IMR-90 (cell line): ENCODE data around the gene EMCN. TPM values are rescaled to one million over a fixed set of nuclear protein-coding genes. Genes with fewer than 3 reads are reported as not detected.

Source experiments
- ATAC-seq: fragments of 200-7000 bp; cut with Tn5 transposase; 2 replicates; pipeline ENCODE4 v1.9.1; 2020; ENCODE audit warnings: low read depth, mild to moderate bottlenecking, moderate library complexity
- BruUV-seq: library from RNA; stranded (reverse); fragments of 400-500 nt; replicated peaks from 2 replicates; lab custom pipeline; 2021; lab: Mats Ljungman, UMichigan
- CTCF ChIA-PET: fragments of 300-600 bp; formaldehyde crosslinking; extraction: SDS; loops from one replicate; lab custom pipeline; 2021; ENCODE audit warnings: antibody characterized with exemption; lab: Yijun Ruan, JAX
- POLR2A ChIA-PET: fragments of 300-600 bp; sonication (Branson Sonifier 250); formaldehyde crosslinking; loops from one replicate; lab custom pipeline; 2022; ENCODE audit warnings: antibody characterized with exemption; ENCODE audit not compliant: unreplicated experiment; lab: Charles Lee
- DNase-seq: peaks from one replicate; pipeline ENCODE4 v3.0.0; 2013
- H2AFZ ChIP-seq: replicated peaks from 2 replicates; pipeline ENCODE3; 2013; ENCODE audit warnings: low read length, mild to moderate bottlenecking; ENCODE audit not compliant: poor library complexity
- H2AK5ac ChIP-seq: 2 replicates; pipeline ENCODE4 v1.6.1; 2013; ENCODE audit warnings: low read depth, low read length, inconsistent platforms
- H2AK9ac ChIP-seq: replicated peaks from 2 replicates; pipeline ENCODE3; 2013; ENCODE audit warnings: mild to moderate bottlenecking, low read depth, low read length, moderate library complexity; ENCODE audit not compliant: poor library complexity
- H2BK120ac ChIP-seq: 2 replicates; pipeline ENCODE4 v1.6.1; 2013; ENCODE audit warnings: low read depth, low read length, inconsistent platforms
- H2BK15ac ChIP-seq: 3 replicates; pipeline ENCODE4 v1.6.1; 2013; ENCODE audit warnings: low read depth, low read length, inconsistent platforms
- H2BK20ac ChIP-seq: 2 replicates; pipeline ENCODE4 v1.6.1; 2013; ENCODE audit warnings: low read depth, mild to moderate bottlenecking, inconsistent platforms, low read length, moderate library complexity
- H2BK5ac ChIP-seq: 2 replicates; pipeline ENCODE4 v1.6.1; 2013; ENCODE audit warnings: mild to moderate bottlenecking, low read depth, low read length, inconsistent platforms; ENCODE audit not compliant: poor library complexity, severe bottlenecking
- H3K14ac ChIP-seq: replicated peaks from 2 replicates; pipeline ENCODE4 v1.6.1; 2013; ENCODE audit warnings: low read depth, low read length, inconsistent platforms
- H3K18ac ChIP-seq: 2 replicates; pipeline ENCODE4 v1.6.1; 2013; ENCODE audit warnings: low read depth, low read length, control low read depth
- H3K23ac ChIP-seq: 2 replicates; pipeline ENCODE4 v1.6.1; 2013; ENCODE audit warnings: low read depth, low read length, inconsistent platforms
- H3K27ac ChIP-seq: 2 replicates; pipeline ENCODE4 v1.5.1; 2013; ENCODE audit warnings: mild to moderate bottlenecking, control low read depth, low read length; ENCODE audit not compliant: insufficient read depth
- H3K27me3 ChIP-seq: 2 replicates; pipeline ENCODE4 v1.6.1; 2013; ENCODE audit warnings: low read length; ENCODE audit not compliant: control insufficient read depth, insufficient read depth
- H3K36me3 ChIP-seq: 2 replicates; pipeline ENCODE4 v1.6.1; 2013; ENCODE audit warnings: low read length, mixed read lengths; ENCODE audit not compliant: control insufficient read depth, insufficient read depth
- H3K4ac ChIP-seq: 2 replicates; pipeline ENCODE4 v1.6.1; 2013; ENCODE audit warnings: low read depth, low read length, inconsistent platforms
- H3K4me1 ChIP-seq: 2 replicates; pipeline ENCODE4 v1.6.1; 2013; ENCODE audit warnings: low read length, mixed read lengths; ENCODE audit not compliant: control insufficient read depth, insufficient read depth
- H3K4me2 ChIP-seq: 2 replicates; pipeline ENCODE4 v1.6.1; 2013; ENCODE audit warnings: low read depth, mild to moderate bottlenecking, control low read depth, low read length, moderate library complexity
- H3K4me3 ChIP-seq: 2 replicates; pipeline ENCODE4 v1.5.1; 2013; ENCODE audit warnings: low read depth, mild to moderate bottlenecking, control low read depth, low read length, moderate library complexity; ENCODE audit not compliant: insufficient read depth
- H3K56ac ChIP-seq: 2 replicates; pipeline ENCODE4 v1.6.1; 2013; ENCODE audit warnings: low read length, inconsistent platforms; ENCODE audit not compliant: insufficient read depth; ENCODE audit errors: extremely low read depth
- H3K79me1 ChIP-seq, 2 experiments: 2 replicates each; pipeline ENCODE4 v1.6.1; 2013; ENCODE audit warnings: low read length in 2 of 2, inconsistent platforms in 1 of 2, low read depth in 1 of 2
- H3K9ac ChIP-seq: 2 replicates; pipeline ENCODE4 v1.6.1; 2013; ENCODE audit warnings: low read depth, low read length, control low read depth
- H3K9me1 ChIP-seq: 2 replicates; pipeline ENCODE4 v1.6.1; 2013; ENCODE audit warnings: low read length, inconsistent platforms; ENCODE audit not compliant: insufficient read depth
- H3K9me3 ChIP-seq: 2 replicates; pipeline ENCODE4 v1.6.1; 2013; ENCODE audit warnings: low read length; ENCODE audit not compliant: control insufficient read depth, insufficient read depth
- H4K20me1 ChIP-seq: 2 replicates; pipeline ENCODE4 v1.6.1; 2013; ENCODE audit warnings: low read length, inconsistent platforms; ENCODE audit not compliant: insufficient read depth
- H4K5ac ChIP-seq: 2 replicates; pipeline ENCODE4 v1.6.1; 2013; ENCODE audit warnings: mild to moderate bottlenecking, low read depth, low read length, control low read depth
- H4K8ac ChIP-seq, 2 experiments: 2 replicates each; pipeline ENCODE4 v1.6.1; 2013; ENCODE audit warnings: low read depth in 2 of 2, low read length in 2 of 2, control low read depth in 1 of 2, inconsistent platforms in 1 of 2
- H4K91ac ChIP-seq: 2 replicates; pipeline ENCODE4 v1.6.1; 2013; ENCODE audit warnings: low read depth, low read length, inconsistent platforms; ENCODE audit not compliant: insufficient read depth
- BHLHE40 ChIP-seq: fragments of 150-350 bp; IDR thresholded peaks from 2 replicates; pipeline ENCODE4 v1.6.1; 2016; ENCODE audit warnings: mild to moderate bottlenecking, low read depth, low read length
- CEBPB ChIP-seq: IDR thresholded peaks from 2 replicates; pipeline ENCODE4 v1.6.1; 2012; ENCODE audit warnings: low read depth, low read length, improper control_type of control experiment
- CHD1 ChIP-seq: IDR thresholded peaks from 2 replicates; pipeline ENCODE4 v1.6.1; 2012; ENCODE audit warnings: low read depth, low read length, improper control_type of control experiment
- FOS ChIP-seq: fragments of 150-350 bp; IDR thresholded peaks from 2 replicates; pipeline ENCODE4 v1.6.1; 2016; ENCODE audit warnings: low read depth, low read length
- MAFK ChIP-seq: IDR thresholded peaks from 2 replicates; pipeline ENCODE4 v1.6.1; 2012; ENCODE audit warnings: low read depth, low read length, improper control_type of control experiment
- MAZ ChIP-seq: IDR thresholded peaks from 2 replicates; pipeline ENCODE4 v1.6.1; 2012; ENCODE audit warnings: low read depth, mild to moderate bottlenecking, low read length, improper control_type of control experiment, moderate library complexity, borderline replicate concordance
- MXI1 ChIP-seq: IDR thresholded peaks from 2 replicates; pipeline ENCODE4 v1.6.1; 2012; ENCODE audit warnings: low read depth, mild to moderate bottlenecking, low read length, moderate library complexity, borderline replicate concordance
- NFE2L2 ChIP-seq: fragments of 150-350 bp; IDR thresholded peaks from 2 replicates; pipeline ENCODE4 v1.6.1; 2016; ENCODE audit warnings: low read depth, mild to moderate bottlenecking, low read length
- POLR2A ChIP-seq: IDR thresholded peaks from 2 replicates; pipeline ENCODE4 v1.6.1; 2012; ENCODE audit warnings: mild to moderate bottlenecking, low read depth, low read length
- RAD21 ChIP-seq: IDR thresholded peaks from 2 replicates; pipeline ENCODE4 v1.6.1; 2012; ENCODE audit warnings: low read length, improper control_type of control experiment
- RCOR1 ChIP-seq: IDR thresholded peaks from 2 replicates; pipeline ENCODE4 v1.6.1; 2012; ENCODE audit warnings: mild to moderate bottlenecking, low read length, improper control_type of control experiment; ENCODE audit not compliant: insufficient replicate concordance
- RFX5 ChIP-seq: IDR thresholded peaks from 2 replicates; pipeline ENCODE4 v1.8.0; 2012; ENCODE audit warnings: low read depth, mild to moderate bottlenecking, low read length, moderate library complexity
- SMC3 ChIP-seq: fragments of 150-350 bp; IDR thresholded peaks from 2 replicates; pipeline ENCODE4 v1.6.1; 2016; ENCODE audit warnings: low read depth, mild to moderate bottlenecking, antibody characterized with exemption, low read length, moderate library complexity
- WGBS, 2 experiments: methylation state at CpG; one replicate each; pipeline versions ENCODE4 v1.1.5 to v1.1.7; 2013; ENCODE audit warnings: missing lambda C conversion rate in 2 of 2; ENCODE audit not compliant: insufficient read length in 1 of 2; ENCODE audit errors: extremely low coverage in 2 of 2; 5-methylcytosine and 5-hydroxymethylcytosine counted together
- dilution Hi-C: fragments of 300-500 bp; cut with HindIII; formaldehyde crosslinking; loops from one replicate; pipeline ENCODE4 v1.14.3; 2018; ENCODE audit warnings: low sequenced_read_pairs; ENCODE audit not compliant: unreplicated experiment
- in situ Hi-C: fragments of 300-500 bp; cut with MboI; formaldehyde crosslinking; loops from 3 replicates; pipeline ENCODE4 v1.14.3; 2019; ENCODE audit warnings: low sequenced_read_pairs, inconsistent platforms, mixed read lengths
- intact Hi-C: fragments of 100-400 bp; cut with micrococcal nuclease; formaldehyde crosslinking; loops from 2 replicates; pipeline ENCODE4 v1.10.0; 2022
- polyA plus RNA-seq, 3 experiments: library from polyadenylated mRNA; depleted of rRNA; stranded (reverse); fragments of >200 nt; gene quantifications; 2 replicates each; pipeline ENCODE4 v1.2.3, GENCODE V29; 2012; ENCODE audit warnings: low replicate concordance in 1 of 3
- total RNA-seq: library from RNA; depleted of rRNA; stranded (reverse); fragments of >200 nt; gene quantifications from 2 replicates; pipeline ENCODE4 v1.2.3, GENCODE V29; 2012
- TF ChIP-seq, protein P1 (sequence below): fragments of 150-350 bp; IDR thresholded peaks from 2 replicates; pipeline ENCODE4 v1.6.1; 2016; ENCODE audit warnings: low read depth, mild to moderate bottlenecking, low read length, moderate library complexity, borderline replicate concordance
- TF ChIP-seq, protein P2 (sequence below): fragments of 150-350 bp; IDR thresholded peaks from 2 replicates; pipeline ENCODE4 v1.6.1; 2017; ENCODE audit warnings: mild to moderate bottlenecking, antibody characterized with exemption, low read length, low read depth
- TF ChIP-seq, protein P3 (sequence below): conservative IDR thresholded peaks from 2 replicates; pipeline ENCODE4 v1.5.1; 2012; ENCODE audit warnings: mild to moderate bottlenecking, low read depth, low read length, improper control_type of control experiment

EMCN gene
- total and polyA plus RNA-seq, 2 of the 4 experiments (the other 2 are of a cell fraction): not detected

DNA sequence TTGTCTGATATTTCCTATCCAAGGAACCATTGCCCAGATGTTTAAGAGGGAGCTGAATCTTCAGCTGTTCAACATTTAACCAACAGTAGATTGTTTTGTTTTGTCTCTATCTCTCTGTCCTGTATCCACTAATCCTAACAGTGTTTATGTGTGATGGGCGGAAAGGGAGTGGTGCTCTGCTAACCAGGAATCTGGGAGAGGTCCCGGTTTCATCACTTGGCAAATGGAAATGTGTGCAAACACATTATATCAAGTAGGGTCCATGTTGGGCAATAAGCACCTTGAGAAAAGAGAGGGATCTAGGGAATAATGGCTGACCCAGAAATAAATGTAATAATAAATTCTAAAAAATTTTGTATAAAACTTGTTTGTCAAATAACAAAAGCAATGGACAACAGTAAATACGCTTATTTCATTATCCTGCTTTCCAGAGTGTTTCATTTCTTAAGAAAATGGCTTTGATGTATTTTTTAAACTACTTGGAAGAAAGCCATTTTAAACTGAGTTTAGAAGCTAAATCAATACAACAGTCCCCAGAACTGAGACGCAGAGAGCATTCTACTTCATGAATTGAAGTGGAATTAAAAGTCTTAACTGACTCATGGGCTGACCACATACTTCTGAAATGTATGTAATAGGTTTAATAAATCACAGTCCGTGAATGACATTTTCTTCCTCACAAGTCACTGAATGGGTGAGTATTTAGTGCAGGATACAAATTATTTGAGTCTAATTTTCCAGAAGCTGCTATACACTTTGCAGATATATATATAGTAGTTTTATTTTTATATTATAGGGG, 55.8 kb downstream of the EMCN start:
- no peaks in the 10 kb centered on the region for H3K36me3 ChIP-seq
- no peak overlapping the region for H3K27ac ChIP-seq
- H3K4ac ChIP-seq: no peak overlapping the region
- ChIA-PET CTCF (no interaction called here), POLR2A (no interaction called here)
- no peak overlapping the region for H2AK9ac ChIP-seq
- no peaks in the 10 kb centered on the region for H3K9me1 ChIP-seq
- no TSS peak for BruUV-seq
- no peaks in the 10 kb centered on the region for H4K20me1 ChIP-seq
- H4K8ac ChIP-seq: no peak overlapping the region
- H3K9me3 ChIP-seq: no peaks in the 10 kb centered on the region
- WGBS, 2 experiments: no CpG with 5 or more reads among the region's 5 CpGs
- H3K23ac ChIP-seq: no peak overlapping the region
- H3K4me2 ChIP-seq: no peak overlapping the region
- H3K9ac ChIP-seq: no peak overlapping the region
- H2BK20ac ChIP-seq: no peak overlapping the region
- H3K56ac ChIP-seq: no peak overlapping the region
- intact Hi-C loops: no loop called here
- H3K79me1 ChIP-seq: no peaks in the 10 kb centered on the region
- no peaks in the 10 kb centered on the region for H3K27me3 ChIP-seq
- H2BK15ac ChIP-seq: no peak overlapping the region
- ATAC-seq (no peak), DNase-seq (peak; percentile 49)
- no peak overlapping the region for H3K14ac ChIP-seq
- H4K91ac ChIP-seq: no peak overlapping the region
- TF ChIP-seq, protein P1, sequence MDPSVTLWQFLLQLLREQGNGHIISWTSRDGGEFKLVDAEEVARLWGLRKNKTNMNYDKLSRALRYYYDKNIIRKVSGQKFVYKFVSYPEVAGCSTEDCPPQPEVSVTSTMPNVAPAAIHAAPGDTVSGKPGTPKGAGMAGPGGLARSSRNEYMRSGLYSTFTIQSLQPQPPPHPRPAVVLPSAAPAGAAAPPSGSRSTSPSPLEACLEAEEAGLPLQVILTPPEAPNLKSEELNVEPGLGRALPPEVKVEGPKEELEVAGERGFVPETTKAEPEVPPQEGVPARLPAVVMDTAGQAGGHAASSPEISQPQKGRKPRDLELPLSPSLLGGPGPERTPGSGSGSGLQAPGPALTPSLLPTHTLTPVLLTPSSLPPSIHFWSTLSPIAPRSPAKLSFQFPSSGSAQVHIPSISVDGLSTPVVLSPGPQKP: no peak
- no peak for TF ChIP-seq MXI1
- TF ChIP-seq FOS: no peak
- TF ChIP-seq, protein P2, sequence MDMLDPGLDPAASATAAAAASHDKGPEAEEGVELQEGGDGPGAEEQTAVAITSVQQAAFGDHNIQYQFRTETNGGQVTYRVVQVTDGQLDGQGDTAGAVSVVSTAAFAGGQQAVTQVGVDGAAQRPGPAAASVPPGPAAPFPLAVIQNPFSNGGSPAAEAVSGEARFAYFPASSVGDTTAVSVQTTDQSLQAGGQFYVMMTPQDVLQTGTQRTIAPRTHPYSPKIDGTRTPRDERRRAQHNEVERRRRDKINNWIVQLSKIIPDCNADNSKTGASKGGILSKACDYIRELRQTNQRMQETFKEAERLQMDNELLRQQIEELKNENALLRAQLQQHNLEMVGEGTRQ: no peak
- no peak for TF ChIP-seq CEBPB
- TF ChIP-seq, protein P3, sequence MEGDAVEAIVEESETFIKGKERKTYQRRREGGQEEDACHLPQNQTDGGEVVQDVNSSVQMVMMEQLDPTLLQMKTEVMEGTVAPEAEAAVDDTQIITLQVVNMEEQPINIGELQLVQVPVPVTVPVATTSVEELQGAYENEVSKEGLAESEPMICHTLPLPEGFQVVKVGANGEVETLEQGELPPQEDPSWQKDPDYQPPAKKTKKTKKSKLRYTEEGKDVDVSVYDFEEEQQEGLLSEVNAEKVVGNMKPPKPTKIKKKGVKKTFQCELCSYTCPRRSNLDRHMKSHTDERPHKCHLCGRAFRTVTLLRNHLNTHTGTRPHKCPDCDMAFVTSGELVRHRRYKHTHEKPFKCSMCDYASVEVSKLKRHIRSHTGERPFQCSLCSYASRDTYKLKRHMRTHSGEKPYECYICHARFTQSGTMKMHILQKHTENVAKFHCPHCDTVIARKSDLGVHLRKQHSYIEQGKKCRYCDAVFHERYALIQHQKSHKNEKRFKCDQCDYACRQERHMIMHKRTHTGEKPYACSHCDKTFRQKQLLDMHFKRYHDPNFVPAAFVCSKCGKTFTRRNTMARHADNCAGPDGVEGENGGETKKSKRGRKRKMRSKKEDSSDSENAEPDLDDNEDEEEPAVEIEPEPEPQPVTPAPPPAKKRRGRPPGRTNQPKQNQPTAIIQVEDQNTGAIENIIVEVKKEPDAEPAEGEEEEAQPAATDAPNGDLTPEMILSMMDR: no peak
- TF ChIP-seq MAZ: no peak
- no peak for TF ChIP-seq CHD1
- TF ChIP-seq RFX5: no peak
- no peak for TF ChIP-seq MAFK
- no peak for TF ChIP-seq NFE2L2
- no peak for TF ChIP-seq RAD21
- no peak for TF ChIP-seq SMC3
- TF ChIP-seq BHLHE40: no peak
- no peak for TF ChIP-seq POLR2A
- TF ChIP-seq RCOR1: no peak
- H2BK120ac ChIP-seq: no peak overlapping the region
- H3K4me3 ChIP-seq: no peak overlapping the region
- H2AFZ ChIP-seq: no peak overlapping the region
- H4K5ac ChIP-seq: no peak overlapping the region
- in situ Hi-C loops: no loop called here
- dilution Hi-C loops: no loop called here
- H3K18ac ChIP-seq: no peak overlapping the region
- no peaks in the 10 kb centered on the region for H3K4me1 ChIP-seq
- no peak overlapping the region for H2AK5ac ChIP-seq
- H2BK5ac ChIP-seq: no peak overlapping the region
